HG02623 (cell line): ENCODE results near the gene C14orf180.

Experiments
- ATAC-seq: cut with Tn5 transposase; IDR thresholded peaks from one replicate; pipeline ENCODE4 v1.9.1; 2021; ENCODE audit warnings: moderate library complexity; ENCODE audit not compliant: unreplicated experiment

C14orf180 gene

GRCh38 chr14:104579507-104579906 is at the start of gene C14orf180:
Gene C14orf180, plus strand, starts transcription at chr14:104579764. Its CDS starts 6,667 bp downstream, at chr14:104586431.
- no peak for ATAC-seq

DNA sequence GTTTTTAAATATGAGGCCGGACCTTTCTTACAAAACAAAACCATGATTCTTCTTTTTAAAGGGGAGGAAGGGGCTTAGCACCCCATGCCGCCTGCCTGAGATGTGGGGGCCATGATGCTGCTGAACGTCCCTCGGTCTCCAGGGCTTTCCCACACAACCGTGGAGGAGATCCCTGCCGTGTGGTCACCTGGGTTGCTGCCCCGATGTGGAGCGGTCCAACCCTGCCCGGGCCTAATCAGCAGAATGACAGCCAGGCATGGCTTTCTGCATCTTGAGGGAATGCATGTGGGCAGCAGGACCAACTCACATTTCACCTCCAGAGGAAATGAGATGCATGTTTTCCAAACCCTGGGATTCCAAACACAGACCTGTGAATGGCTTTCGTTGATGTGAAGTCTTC is 48.9 kb upstream of the C14orf180 start:
- no peak for ATAC-seq

DNA sequence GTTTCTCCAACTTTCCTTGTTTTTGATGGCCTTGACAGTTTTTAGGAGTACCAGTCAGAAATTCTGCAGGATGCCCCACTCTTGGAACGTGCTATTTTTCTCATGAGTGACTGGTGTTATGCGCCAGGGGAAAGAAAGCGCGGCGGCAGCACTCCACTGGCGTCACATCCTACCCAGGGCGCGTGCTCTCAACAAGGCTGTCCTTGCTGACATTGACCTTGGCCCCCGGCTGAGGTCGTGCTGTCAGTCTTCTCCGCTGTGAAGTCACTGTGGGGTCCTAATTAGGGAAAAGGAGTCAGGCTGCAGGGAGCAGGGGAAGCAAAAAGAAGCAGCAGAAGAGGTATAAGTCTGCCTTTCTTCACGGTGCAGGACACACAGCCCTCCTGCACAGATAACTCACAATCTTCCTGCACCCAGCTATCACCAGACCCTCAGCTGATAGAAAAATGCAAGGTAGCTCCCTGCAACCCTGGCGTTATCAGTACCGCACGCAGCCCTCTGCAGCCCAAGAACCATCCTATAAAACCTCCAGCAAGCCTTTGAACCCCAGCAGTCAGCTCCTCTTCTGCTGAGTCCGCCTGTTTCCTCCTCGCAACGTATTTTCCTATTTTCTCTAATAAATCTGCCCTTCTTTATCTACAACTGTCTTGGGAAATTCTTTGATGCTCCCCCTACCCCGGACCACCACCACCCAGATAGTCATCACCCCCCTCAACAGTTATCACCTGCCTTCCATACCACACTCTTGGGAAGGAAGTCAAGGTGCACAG is 48.0 kb upstream of the C14orf180 start:
- no peak for ATAC-seq

GRCh38 chr14:104532191-104532555 is 47.4 kb upstream of the C14orf180 start:
- ATAC-seq = no peak

DNA sequence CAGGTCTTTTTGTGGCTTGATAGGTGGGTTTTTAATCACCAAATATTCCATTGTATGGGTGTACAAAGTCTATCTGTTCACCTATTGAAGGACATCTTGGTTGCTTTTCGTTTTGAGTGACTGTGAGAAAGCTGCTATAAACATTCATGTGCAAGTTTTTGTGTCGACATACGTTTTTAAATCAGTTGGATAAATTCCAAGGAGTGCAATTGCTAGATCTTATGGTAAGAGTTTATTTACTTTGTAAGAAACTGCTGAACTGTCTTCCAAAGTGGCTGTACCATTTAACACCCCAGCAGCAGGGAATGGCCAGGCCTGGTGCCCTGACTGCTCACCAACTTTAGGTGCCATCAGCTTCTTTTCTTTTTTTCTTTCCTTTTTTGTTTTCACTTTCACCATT is 45.5 kb upstream of the C14orf180 start:
- ATAC-seq = no peak

- ATAC-seq = no peak
These were observed 42.5 kb upstream of the C14orf180 start for GRCh38 chr14:104536942-104537612.

GRCh38 chr14:104537613-104537988 is 42.0 kb upstream of the C14orf180 start:
- no peak for ATAC-seq

DNA sequence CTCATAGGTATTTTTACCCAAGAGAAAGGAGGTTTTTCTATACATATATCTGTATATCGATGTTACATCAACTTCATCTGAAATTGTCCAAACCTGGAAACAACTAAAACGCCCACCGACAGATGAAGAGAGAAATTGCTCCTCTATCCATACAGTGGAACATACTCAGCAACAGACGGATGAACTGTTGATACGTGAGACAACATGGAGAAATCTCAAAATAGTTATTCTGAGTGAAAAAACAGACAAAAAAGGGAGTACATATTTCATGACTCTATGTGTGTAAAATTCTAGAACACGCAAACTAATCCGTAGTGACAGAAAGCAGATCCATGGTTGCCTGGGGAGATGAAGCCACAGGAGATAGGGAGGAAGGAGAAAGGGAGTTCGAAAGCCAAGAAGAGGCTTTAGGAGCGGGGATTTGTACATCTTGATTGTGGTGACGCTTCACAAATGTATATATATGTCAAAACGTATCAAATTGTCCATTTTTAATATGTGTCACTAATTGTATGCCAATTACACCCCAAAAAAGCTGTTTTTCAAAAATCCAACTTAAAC is 37.6 kb upstream of the C14orf180 start:
- ATAC-seq = no peak

GRCh38 chr14:104542871-104543830 is 36.4 kb upstream of the C14orf180 start:
- no peak for ATAC-seq

GRCh38 chr14:104544362-104544961 is 35.1 kb upstream of the C14orf180 start:
- ATAC-seq = no peak

GRCh38 chr14:104545151-104545941 is 34.2 kb upstream of the C14orf180 start:
- ATAC-seq = no peak

GRCh38 chr14:104545942-104546501 is 33.5 kb upstream of the C14orf180 start:
- no peak for ATAC-seq

DNA sequence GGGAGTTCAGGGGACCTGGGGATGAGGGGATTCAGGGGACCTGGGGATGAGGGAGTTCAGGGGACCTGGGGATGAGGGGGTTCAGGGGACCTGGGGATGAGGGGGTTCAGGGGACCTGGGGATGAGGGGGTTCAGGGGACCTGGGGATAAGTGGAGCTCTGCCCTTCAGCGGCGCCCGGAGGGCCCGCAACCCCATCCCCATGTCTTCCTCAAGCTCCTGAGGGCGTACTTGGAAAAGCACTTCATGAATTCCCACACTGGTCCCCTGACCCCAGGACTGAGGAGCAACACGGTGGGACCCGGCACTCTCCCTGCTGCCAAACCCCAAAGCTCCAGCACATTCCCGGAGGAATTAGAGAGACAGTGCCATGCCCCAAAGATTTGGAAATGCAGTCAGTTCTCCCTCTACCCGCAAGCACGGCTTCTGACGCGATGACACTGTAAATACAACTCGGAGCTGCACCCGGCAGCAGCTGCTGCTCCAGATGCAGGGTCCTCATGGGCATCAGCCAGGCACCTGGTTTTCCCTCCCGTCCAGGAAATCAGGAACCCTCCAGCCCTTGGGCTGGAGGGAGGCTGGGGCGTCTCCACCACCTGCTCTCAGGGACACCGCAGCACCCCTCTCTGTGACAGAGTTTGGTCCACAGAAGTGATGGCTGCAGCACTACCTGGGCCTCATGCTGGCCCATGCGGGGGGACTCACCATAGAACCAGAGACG is 32.8 kb upstream of the C14orf180 start:
- ATAC-seq = no peak

- ATAC-seq = no peak
These were observed 32.1 kb upstream of the C14orf180 start for GRCh38 chr14:104547310-104547997.

DNA sequence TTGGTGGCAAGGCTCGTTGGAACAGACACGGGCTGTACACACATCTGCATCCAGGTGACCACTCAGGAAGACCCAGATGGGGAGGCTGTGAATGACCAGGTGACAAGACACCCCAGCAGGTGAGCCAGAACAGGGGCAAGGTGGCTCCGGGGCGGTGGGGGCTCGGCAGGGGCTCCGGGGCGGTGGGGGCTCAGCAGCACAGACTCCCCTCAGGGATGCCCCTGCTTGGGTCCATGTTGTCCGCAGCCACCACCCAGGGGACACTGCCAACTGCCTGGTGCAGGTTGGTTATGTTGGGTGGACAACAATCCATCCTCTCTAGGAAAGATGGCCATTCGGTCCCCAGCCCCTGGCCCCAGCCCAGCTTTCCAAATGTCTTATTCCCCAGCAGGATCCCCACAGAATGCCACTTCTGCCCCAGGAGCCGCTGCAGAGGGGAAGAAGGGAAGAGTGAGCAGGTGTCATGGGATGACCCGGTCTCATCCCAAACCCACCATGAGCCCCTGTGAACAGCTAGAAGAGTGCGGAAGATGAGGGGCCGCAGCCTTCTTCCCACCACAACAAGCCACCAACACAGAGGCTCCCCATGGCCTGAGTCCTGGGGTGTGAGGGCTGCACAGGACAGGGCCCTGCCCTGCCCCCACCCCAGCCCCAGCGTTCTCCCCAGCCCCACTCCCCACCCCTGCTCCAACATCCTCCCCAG is 31.4 kb upstream of the C14orf180 start:
- no peak for ATAC-seq

DNA sequence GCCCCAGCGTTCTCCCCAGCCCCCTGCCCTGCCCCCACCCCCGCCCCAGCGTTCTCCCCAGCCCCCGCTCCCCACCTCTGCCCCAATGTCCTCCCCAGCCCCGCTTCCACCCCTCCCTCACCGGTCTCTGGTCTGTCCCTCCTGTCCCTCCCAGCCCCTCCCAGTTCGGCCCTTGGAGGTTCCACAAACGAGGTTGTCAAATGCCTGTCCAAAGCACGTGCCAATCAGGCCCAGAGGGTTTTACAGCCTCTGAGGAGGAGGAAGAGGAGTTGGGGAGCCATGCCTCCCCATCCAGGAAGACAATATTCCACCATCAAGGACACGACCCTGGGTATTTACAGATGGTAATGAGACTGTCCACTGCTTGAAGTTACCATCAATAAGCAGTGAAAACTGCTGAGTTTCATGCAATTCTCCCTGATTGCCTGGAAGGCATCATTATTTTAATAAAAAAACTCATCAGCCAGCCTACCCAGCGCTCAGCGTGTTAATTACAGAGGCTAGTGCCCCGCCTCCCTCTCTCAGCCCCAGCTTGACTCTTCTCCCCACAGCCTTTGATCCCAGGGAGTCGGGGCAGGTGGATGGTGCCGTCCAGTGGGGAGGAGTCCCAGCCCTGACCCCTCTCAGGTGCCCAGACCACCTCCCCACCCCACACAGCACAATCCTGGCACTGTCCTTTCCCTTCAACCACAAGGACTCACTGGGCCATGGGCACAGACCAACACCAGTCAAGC is 30.6 kb upstream of the C14orf180 start:
- ATAC-seq = no peak
